Stimulated activated naive CD4-positive, alpha-beta T cell (primary cell): ENCODE measurements around the gene FAM98C.

ENCODE experiments used
- DNase-seq, 6 experiments: peaks; one replicate each; lab custom pipeline; 2025; lab: John Stamatoyannopoulos, UW

Gene FAM98C

GRCh38 chr19:38457690-38458405, 55.0 kb downstream of the FAM98C start:
- DNase-seq = no peak
